Lung (tissue), 12 donors: ENCODE measurements around the gene FTCD. TPM values are rescaled to one million over a fixed set of nuclear protein-coding genes. Genes with fewer than 3 reads are reported as not detected.
A peak's percentile ranks its signal among the peaks of the same experiment; 100 is the strongest.

Source experiments
- ATAC-seq: fragments of 200-7000 bp; cut with Tn5 transposase; one replicate; pipeline ENCODE4 v1.9.1; 2020; ENCODE audit warnings: moderate number of reproducible peaks; ENCODE audit not compliant: insufficient read depth, low FRiP score
- DNase-seq, 3 donors: peaks; one replicate each; pipeline ENCODE4 v3.0.0-alpha.2; 2013 to 2017
- H3K27ac ChIP-seq, 2 donors: one replicate each; pipeline ENCODE4 v1.5.1; 2013; ENCODE audit warnings: mild to moderate bottlenecking in 2 of 2, moderate library complexity in 2 of 2, control low read depth in 1 of 2, inconsistent platforms in 1 of 2, low read depth in 1 of 2, low read length in 1 of 2
- H3K27me3 ChIP-seq, 3 donors: one replicate each; pipeline ENCODE4 v1.5.1; 2013; ENCODE audit warnings: low read length in 2 of 3; ENCODE audit not compliant: control insufficient read depth in 3 of 3, insufficient read depth in 3 of 3
- H3K36me3 ChIP-seq, 4 donors: one replicate each; pipeline ENCODE4 v1.5.1; 2013; ENCODE audit warnings: low read length in 4 of 4, mild to moderate bottlenecking in 1 of 4, moderate library complexity in 1 of 4; ENCODE audit not compliant: control insufficient read depth in 4 of 4, insufficient read depth in 4 of 4
- H3K4me1 ChIP-seq, 5 donors: one replicate each; pipeline ENCODE4 v1.5.1; 2013; ENCODE audit warnings: low read length in 5 of 5, mild to moderate bottlenecking in 2 of 5, moderate library complexity in 1 of 5; ENCODE audit not compliant: control insufficient read depth in 5 of 5, insufficient read depth in 5 of 5
- H3K4me3 ChIP-seq: one replicate; pipeline ENCODE4 v1.5.1; 2013; ENCODE audit warnings: mild to moderate bottlenecking, control low read depth, moderate library complexity
- H3K9ac ChIP-seq, 2 donors: one replicate each; pipeline ENCODE4 v1.5.1; 2013; ENCODE audit warnings: low read length in 2 of 2, control low read depth in 1 of 2; ENCODE audit not compliant: insufficient read depth in 1 of 2
- H3K9me3 ChIP-seq, 4 donors: one replicate each; pipeline ENCODE4 v1.5.1; 2013; ENCODE audit warnings: low read length in 3 of 4, mild to moderate bottlenecking in 1 of 4, moderate library complexity in 1 of 4; ENCODE audit not compliant: control insufficient read depth in 4 of 4, insufficient read depth in 3 of 4
- CTCF ChIP-seq: IDR thresholded peaks from 2 replicates; pipeline ENCODE4 v1.5.1; 2012; ENCODE audit warnings: mild to moderate bottlenecking; ENCODE audit errors: control extremely low read depth, extremely low read depth
- WGBS, 2 donors: extraction: QIAGEN DNeasy Blood & Tissue Kit; methylation state at CpG; one replicate each; pipeline ENCODE4 v1.1.7; 2013; 5-methylcytosine and 5-hydroxymethylcytosine counted together
- polyA plus RNA-seq, 2 donors: library from polyadenylated mRNA; stranded (reverse); fragments of 200-250 nt; gene quantifications; one replicate each; pipeline ENCODE4 v1.2.1, GENCODE V29; 2013
- total RNA-seq, 2 donors: library from RNA; depleted of rRNA in 1 of 2; stranded (reverse); fragments of >200 nt in 1 of 2; gene quantifications; one replicate each; pipeline ENCODE4 v1.2.1, GENCODE V29; 2014 to 2021
- donor health status: control.
- donor health status: control.
- donor health status: Bipolar disorder and iron deficiency.
- donor health status: healthy.
- donor health status: DM: yes; HTN: yes; CAD: no.

The FTCD gene
- total and polyA plus RNA-seq, 4 donors: 0.03 to 0.43 (median 0.20) TPM

- WGBS, 2 donors: 91 to 93% methylated on average over 12 of the region's 12 CpGs
- Histone ChIP-seq H3K9me3 (peaks cover 0 to 8% (median 4%) of the 10 kb centered on the region in 4 donors), H3K4me3 (no peak overlapping the region), H3K4me1 (no peaks in the 10 kb centered on the region), H3K36me3 (peaks cover 6 to 61% (median 40%) of the 10 kb centered on the region in 4 donors), H3K27ac (no peak overlapping the region), H3K27me3 (no peaks in the 10 kb centered on the region), H3K9ac (no peak overlapping the region)
- no peak for TF ChIP-seq CTCF
- DNase-seq (peak in 1 of 3 donors; percentile 8), ATAC-seq (no peak)
These were observed 36.2 kb downstream of the FTCD start for GRCh38 chr21:46119144-46119636.

GRCh38 chr21:46118316-46119143, 36.8 kb downstream of the FTCD start:
- H3K36me3 ChIP-seq: peaks cover 6 to 62% (median 41%) of the 10 kb centered on the region in 4 donors
- peaks cover 0 to 10% (median 4%) of the 10 kb centered on the region in 4 donors for H3K9me3 ChIP-seq
- no peak overlapping the region for H3K27ac ChIP-seq
- no peaks in the 10 kb centered on the region for H3K4me1 ChIP-seq
- no peak for TF ChIP-seq CTCF
- ATAC-seq (no peak), DNase-seq (peak in 1 of 3 donors; percentile 10)
- WGBS, 2 donors: 90 to 98% methylated on average over 27 of the region's 27 CpGs
- H3K4me3 ChIP-seq: no peak overlapping the region
- no peak overlapping the region for H3K9ac ChIP-seq
- H3K27me3 ChIP-seq: no peaks in the 10 kb centered on the region

- DNase-seq (peak in 1 of 3 donors; percentile 11), ATAC-seq (no peak)
- WGBS, 2 donors: 83 to 88% methylated on average over 29 of the region's 29 CpGs
- no peak overlapping the region for H3K9ac ChIP-seq
- H3K4me1 ChIP-seq: no peaks in the 10 kb centered on the region
- H3K4me3 ChIP-seq: no peak overlapping the region
- no peak for TF ChIP-seq CTCF
- H3K27me3 ChIP-seq: no peaks in the 10 kb centered on the region
- H3K9me3 ChIP-seq: peaks cover 0 to 10% (median 4%) of the 10 kb centered on the region in 4 donors
- no peak overlapping the region for H3K27ac ChIP-seq
- H3K36me3 ChIP-seq: peaks cover 6 to 67% (median 41%) of the 10 kb centered on the region in 4 donors
These were observed 37.6 kb downstream of the FTCD start for GRCh38 chr21:46117586-46118315.
